ENCODE data around the gene CXCL5.

CXCL5 gene

DNA sequence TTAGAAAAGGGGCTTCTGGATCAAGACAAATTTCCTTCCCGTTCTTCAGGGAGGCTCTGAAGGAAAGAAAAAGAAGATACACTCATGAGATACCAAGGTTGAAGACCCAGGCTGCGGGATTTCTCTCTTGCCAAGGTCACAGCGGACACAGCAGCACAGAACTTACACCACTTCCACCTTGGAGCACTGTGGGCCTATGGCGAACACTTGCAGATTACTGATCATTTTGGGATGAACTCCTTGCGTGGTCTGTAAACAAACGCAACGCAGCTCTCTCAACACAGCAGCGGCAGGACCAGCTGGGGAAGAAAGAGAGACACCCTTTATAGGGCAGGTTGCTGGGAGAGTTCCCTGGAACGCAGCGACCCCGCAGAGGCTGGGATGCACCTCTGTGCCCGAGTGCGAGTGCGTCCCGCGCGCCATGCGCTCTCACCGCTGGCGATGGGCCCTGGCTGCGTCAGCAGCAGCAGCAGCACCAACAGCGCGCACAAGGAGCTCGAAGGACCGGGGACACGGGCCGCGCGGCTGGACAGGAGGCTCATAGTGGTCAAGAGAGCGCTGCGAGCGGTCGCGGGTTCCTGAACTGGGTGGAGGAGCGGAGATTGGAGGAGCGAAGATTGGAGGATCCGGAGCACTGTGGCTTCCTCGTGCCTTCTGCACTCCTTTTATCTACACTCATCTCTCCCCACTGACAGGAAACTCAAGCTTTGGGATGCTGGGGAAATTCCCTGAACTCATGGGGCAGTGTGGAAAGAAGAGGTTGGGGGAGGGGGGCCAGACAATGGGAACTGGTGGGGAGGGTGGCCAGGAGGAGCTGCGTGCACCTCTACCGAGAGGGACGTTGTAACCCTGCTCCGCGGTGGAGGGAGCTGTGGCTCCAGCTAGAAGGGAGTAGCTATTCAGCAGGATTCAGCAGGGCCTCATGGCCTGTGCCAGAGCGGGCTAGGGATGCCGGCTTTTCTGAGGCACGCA, at the start of gene CXCL5:
CXCL5 (minus strand) TSS at position 638 of the 972 bp plus-strand sequence; CDS start at position 542, 96 bp downstream.
- no peak for DNase-seq

DNA sequence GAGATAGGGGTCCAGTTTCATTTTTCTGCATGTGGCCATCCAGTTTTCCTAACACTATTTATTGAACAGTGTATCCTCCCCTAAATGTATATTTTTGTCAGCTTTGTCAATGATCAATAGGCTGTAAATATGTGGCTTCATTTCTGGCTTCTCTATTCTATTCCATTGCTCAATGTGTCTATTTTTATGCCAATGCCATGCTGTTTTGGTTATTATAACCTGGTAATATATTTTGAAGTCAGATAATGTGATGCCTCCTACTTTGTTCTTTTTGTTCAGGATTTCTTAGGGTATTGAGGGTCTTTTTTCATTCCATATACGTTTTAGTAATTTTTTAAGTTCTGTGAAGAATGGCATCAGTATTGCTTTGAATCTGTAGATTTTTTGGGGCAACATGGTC, 48.7 kb upstream of the CXCL5 start:
- no peak for DNase-seq

DNA sequence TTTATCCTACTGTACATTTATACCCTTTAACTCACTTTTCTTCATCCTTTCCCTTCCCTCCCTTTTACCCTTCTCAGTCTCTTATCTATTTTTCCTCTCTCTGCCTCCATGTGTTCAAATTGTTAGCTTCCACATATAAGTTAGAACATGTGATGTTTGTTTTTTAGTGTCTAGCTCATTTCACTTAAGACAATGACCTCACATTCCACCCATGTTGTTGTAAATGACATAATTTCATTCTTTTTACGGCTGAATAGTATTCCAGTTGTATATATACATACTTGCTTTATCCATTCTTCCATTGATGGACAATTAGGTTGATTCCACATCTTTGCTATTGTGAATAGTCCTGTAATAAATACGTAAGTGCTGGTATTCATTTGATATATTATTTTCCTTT, 47.3 kb upstream of the CXCL5 start:
- no peak for DNase-seq

DNA sequence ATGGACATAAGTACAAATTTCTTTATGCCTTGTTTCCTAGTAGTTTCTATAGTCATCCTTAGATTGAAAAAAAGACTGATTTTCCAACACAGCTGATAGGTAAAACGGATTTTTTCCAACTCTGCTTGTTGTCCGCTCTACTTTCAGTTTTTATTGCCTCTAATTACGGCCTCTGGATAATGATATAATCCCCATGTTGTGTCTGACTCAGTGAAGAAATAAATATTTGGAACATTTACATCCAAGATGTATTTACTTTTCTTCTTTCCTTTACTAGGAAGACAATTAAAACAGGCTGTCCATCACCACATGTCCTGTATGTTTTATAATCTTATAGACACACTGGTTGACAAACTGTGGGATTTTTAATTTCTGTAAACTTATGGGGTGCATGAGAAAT, 46.8 kb upstream of the CXCL5 start:
- DNase-seq, result no peak

DNA sequence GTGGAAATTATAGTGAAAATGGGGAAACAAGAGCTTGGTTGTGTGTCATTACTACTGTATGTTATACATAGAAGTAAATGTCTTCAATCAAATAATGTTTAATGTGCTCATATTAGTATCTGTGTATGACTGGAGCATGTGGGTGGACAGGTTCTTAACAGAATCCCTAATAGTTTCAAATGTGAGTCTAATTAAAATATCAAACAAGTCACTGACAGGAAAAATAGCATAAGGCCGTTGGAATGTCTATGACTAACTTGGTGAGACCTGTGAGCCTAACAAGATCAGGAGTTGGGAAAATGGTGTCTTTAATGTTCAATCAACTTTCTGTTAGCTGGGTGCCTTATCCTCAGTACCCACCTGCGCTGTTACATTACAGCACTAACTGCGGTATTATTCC, 46.2 kb upstream of the CXCL5 start:
- DNase-seq, result no peak

DNA sequence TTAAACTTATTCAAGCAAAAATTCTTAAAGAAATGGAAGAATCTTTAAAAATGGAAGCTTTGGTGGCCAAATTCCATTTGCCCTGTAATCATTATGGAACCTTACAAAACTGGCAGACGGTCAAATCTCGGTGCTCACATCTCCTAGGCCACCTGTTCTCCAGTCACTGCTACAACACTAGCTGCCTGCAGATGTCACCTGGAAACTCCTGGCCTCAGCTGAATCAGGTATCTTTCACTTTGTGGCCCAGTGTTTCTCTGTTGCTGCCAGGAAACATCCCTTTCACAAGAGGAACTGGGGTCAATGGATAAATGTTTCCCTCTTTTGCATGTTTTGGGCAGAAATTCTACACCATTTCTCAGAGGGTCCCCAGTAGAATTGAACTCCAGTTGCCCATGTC, 44.2 kb upstream of the CXCL5 start:
- no peak for DNase-seq

DNA sequence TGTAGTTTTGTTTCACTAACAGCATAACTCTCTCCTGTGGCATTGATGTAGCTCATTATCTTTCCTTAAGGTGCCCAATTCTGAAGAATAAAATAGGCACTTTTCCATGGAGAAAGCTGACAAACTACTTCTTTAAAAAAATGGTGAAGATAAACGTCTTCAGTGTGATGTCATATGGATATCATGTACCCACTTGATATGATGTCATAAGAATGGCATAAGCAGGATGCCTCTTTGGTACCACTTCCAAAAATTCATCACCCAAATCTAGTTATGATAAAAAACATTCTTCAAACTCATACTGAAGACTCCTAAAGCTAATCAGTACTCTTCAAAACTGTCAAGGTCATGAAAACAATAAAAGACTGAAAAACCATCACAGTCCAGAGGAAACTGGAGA, 42.9 kb upstream of the CXCL5 start:
- no peak for DNase-seq

DNA sequence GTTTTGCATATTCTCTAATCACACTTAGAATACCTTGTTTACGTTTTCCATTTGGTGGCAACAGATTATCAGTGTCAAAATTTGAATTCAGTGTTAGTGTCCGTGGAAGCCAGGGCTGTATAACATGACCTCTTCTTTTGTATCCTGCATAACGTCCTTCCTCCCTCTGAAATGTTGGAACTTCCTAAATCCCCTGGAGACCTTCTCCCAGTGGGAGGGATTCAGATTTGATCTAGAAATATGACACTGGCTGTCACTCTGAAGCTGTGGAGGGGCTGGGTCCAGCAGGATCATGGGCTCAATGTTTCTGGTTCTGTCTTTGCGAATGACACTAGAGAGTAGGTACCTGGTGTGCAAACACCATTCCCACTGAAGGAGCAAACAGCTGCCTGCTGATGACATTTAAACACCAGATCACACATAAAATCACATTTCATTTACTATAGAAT, 40.9 kb upstream of the CXCL5 start:
- DNase-seq, result no peak

DNA sequence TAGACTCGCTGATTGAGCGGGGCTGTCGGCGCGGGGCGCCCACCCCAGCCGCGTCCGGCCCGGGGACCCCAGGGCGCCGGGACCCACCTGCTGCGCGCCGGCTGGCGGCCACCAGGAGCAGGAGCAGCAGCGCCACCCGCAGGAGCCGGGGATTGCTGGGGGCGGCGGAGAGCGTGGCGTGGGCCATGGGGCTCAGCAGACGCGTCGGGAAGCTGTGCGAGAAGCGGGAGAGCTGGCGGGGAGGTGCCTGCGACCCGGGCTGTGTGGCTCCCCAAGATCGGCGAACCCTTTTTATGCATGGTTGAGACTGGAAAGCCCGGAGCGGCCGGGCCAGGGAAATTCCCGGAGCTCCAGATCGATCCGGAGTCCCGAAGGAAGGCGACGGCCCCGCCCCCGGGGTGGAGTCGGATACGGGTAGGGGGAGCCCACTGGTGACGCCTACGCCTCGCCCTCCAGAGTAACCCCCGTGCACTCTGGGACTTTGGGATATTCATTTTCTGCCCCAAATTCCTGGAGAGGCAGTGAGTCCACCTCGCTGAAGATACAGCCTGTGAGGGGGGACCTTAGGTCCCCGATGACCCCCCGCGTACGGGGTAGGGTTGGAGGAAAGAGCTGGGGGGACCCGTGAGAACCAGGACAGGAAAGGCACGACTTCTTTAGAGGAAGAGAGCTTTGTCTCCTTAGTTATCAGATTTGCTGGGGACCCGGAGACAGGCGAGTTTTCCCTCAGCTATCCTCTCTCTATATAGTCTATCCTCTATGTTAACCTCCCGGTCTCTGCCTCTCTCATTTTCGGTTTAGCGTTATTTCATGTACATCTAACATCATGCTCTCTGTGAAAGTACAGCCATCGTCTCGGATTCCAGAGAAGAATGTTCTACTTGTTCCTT, 40.2 kb upstream of the CXCL5 start, which contains the start of gene CXCL3:
CXCL3 (minus strand) TSS at position 265 of the 890 bp plus-strand sequence; CDS start at position 187, 78 bp downstream.
- DNase-seq, result no peak

DNA sequence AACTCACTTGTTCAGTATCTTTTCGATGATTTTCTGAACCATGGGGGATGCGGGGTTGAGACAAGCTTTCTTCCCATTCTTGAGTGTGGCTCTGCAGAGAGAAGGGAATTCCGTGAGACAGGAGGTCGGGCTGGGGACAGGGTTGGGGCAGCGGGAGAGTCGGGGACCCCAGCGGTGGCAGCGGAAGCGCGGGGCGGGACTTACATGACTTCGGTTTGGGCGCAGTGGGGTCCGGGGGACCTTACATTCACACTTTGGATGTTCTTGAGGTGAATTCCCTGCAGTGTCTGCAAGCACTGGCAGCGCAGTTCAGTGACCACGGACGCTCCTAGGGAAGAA, 39.6 kb upstream of the CXCL5 start:
- no peak for DNase-seq

DNA sequence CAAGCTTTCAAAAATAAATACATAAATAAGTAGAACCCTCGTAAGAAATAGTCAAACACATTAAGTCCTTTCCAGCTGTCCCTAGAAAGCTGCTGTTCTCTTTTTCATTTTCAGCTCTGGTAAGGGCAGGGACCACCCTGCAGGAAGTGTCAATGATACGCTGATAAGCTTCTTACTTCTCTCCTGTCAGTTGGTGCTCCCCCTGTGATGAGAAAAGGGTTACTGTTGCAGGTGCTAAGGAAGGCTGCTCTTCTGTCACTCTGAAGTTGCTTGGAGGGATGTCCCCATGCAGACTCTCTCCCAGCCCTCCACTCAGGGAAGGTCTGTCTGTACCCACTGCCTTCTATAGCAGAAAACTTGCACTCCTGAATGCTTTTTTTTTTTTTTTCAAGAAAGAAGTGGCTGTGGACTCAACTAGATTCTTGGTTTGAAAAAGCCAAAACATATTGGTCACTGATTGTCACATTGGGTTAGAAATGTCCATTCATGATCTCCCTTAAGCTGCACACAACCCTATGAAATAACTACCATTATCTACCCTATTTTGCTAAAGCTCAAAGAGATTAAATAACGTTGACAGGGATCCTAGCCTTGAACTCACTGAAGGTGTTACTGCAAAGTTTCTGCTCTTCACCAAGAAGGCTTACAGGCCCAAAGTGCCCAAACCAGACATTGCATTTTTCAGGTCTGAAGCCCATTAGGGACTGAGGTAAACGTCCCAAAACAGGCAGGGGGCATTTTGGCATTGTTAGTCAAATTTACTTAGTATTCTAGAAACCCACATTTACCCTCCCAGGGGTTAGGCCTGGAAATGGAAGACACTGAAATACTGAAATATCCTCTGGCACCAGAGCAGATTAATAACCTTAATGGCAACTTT, 38.8 kb upstream of the CXCL5 start:
- no peak for DNase-seq

DNA sequence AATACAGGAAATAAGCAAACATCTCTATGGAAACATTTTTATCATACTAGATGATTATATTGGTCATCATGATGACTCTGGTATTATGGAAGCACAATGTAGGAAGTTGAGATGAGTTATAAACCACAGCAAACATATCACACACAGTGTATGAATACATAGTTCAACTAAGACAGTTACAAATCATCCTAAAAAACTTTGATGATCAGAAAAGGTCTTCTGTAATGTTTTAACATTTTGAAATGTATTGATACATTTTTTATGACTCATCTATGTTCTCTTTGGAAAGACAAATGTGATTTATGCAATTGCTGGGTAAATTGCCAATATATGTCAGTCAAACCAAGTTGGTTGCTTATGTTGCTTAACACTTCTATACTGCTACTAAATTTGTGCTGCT, 35.3 kb upstream of the CXCL5 start:
- no peak for DNase-seq

DNA sequence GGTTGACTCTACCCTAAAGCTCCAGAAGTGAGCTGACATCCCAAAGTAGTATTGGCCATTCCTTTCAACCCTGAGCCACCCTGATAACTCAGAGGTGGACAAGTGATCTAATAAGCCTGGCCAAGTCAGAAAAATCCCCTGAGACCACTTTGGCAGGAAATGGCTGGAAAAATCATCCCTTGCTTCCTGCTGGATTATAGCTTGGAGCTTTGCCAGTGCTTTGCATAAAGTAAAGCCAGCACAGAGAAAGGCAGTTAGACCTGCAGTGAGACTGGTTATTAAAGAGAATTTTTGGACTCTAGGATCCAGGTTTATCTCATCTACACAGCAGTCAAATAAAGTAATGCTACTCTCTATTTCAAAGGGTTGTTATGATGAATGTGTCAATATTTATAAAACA, 33.6 kb upstream of the CXCL5 start:
- DNase-seq, result no peak

DNA sequence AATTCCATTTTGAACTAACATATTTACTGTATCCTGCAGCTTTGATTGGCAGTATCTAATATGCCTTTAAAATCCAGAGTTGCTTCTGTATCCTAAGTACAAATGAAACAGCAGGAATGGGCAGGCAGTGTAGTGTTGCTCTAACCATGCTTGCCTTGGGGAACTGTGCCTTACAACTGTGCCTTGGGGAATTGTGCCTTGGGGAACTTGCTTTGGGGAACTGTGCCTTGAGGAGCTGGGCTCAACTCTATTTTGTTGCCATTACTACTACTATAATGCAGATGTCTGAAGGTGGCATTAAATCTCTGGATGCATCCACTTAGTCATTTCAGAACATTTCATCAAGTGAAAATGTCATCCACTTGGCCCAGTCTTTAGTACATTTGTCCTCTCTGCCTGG, 33.1 kb upstream of the CXCL5 start:
- no peak for DNase-seq

DNA sequence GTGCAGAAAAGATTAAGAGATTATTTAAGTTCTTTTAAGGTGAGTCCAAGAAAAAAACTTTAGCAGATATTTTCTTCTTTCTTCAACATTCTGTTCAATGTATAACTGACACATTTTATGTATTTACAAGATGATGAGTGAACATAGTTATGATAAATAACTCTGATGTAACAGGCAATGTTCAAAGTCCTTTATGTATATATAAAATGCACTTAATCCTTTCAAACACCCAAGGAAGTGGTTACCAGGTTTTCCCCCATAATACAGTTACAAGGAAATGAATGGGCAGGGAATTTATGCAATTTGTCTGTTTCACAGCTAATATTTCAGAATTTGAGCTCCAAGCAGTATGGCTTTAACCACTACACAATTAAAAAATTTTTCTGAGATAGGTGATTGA, 31.8 kb upstream of the CXCL5 start:
- DNase-seq, result no peak

DNA sequence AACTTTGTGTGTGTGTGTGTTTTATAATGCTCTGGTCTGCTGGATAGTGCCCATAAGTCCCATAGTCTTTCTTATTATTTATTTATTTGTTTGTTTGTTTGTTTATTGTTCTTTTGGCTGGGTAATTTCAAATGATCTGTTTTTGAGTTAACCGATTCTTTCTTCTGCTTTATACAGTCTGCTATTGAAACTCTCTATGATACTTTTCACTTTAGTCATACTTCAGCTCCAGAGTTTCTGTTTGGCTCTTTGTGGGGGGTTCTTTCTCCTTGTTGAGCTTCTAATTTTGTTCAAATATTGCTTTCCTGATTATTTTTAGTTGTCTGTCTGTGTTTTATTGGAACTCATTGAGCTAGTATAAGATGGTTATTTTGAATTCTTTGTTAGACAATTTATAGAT, 30.0 kb upstream of the CXCL5 start:
- DNase-seq, result no peak

DNA sequence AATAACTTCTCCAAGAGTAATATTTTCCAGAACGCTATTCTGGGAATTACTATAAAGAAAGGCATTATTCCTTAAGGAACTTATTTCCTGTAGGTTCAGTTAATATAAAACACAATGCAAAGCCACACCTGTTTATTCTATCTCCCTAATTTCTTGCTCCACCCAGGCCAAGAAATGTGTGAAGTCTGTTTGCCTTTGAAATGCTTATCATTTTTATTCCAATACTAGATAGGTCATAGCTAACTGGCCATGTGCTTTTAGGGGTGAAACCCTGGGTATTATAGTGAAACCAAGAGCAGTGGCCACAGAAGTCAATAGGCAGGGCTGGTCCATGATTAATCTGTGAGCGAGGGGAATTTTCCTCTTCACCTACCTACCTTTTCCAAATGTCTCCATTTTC, 25.2 kb upstream of the CXCL5 start:
- DNase-seq, result no peak

DNA sequence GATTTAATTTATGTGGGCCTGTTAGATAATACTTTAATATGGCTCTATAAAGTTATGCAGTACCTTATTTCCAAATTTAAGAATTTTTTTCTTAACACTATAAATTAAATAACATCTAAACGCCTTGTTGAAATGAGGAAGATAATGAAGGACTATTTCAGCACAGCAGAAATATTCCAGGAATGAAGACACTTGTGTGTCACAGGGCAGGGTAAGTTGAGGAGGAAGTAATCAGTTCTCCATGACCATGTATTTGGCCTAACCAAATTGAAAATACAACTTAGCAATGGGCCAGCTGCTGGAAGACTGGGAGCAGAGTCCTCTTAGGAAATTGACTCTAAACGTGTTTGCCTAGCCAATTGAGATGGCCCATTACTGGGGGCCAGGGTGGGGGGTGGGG, 23.1 kb upstream of the CXCL5 start:
- DNase-seq, result no peak

DNA sequence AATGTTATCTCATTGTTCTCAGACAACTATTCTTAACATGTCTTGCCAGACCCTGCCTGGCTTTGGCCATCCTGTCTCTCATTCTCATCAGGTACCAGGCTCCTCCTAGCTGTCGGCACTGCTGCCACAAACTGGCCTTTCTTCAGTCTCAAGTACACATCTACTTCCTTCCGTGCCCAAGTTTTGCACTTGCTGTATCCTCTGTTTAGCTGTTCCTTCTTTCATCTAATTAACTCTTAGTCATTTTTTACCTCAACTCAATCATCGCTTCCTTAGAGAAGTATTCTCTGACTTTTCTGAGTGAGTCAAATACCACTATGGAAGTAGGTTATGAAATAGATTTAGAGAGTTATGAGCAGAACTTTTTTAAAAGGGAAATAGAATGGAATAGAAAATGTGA, 20.3 kb upstream of the CXCL5 start:
- DNase-seq, result no peak

DNA sequence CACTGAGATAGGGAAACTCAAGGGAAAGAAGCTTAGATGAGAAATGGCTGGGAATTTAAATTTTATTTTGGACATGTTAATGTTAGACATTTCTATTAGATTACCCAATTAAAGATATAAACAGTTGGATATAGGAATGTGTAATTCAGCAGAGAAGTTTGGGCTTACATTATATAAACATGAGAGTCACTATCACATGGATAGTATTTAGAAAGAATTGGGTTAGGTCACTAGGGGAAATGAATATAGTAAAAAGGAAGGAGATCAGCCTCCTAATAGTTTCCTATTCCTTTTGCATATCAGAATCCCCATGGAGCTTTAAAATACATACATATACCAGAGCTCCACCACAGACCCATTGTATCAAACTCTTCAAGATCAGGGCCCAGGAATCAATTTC, 19.6 kb upstream of the CXCL5 start:
- DNase-seq, result no peak

DNA sequence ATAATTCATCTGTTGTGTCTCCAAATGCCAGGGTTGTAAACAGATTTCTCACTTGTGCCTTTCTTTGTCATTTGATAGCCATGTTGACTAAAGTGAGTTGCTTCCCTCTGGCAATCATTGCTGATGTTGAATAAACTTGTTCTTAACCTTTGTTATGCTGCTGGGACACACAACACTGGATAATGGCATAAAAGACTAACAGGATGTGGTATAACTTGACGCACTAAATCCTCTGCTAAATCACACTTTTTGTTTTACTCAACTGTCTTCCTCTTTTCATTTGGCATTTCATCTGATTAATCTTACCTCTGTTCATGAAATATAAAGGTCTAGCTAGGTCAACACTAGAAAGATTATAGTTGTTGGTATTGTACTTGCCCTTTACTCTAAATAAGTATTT, 17.6 kb upstream of the CXCL5 start:
- DNase-seq, result no peak

DNA sequence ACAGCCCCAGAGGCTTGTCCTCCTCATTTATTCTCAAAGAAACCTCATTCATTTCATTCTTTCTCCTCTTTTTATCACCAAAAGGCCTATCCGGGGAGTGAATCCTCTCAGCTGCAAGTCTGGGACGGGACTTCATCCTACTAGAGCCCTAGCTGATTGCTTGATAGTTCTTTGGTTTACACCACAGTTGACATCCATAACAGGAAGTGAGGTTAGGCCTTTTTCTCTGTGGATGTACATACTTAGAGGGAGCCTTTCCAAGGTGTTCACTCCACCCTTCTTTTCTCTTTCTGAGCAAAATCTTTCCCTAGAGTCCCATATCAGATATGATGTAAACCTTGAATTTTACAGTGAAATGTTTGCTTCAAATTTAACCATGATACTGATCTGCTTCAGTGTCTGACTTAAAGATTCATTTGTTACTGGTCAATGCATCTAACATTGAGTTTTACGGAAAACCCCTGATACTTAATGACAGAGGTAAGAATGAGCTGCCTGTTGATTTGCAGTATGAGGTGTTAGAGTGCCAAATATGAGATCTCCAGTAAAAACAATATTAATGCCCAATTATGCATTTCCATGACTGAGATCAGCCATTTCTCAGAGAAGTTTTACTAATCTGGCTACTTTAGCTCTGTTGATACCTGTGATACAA, 16.8 kb upstream of the CXCL5 start:
- DNase-seq, result no peak

Data from NCI-H510A (cell line).